ENCODE data around the gene BICD1. TPM values are rescaled to one million over a fixed set of nuclear protein-coding genes. Genes with fewer than 3 reads are reported as not detected.
A peak's percentile ranks its signal among the peaks of the same experiment; 100 is the strongest.

BICD1 gene
- 1 to 10 TPM; 1.7 to 2.0 TPM for polyA plus RNA-seq

- Histone ChIP-seq H3K4me1 (ENCODE audit: control insufficient read depth in 2 of 2, insufficient read depth in 2 of 2, low read length in 1 of 2) (peaks cover 0 to 3% of the 10 kb centered on the region in 2 donors), H3K36me3 (ENCODE audit: control insufficient read depth in 2 of 2, insufficient read depth in 2 of 2, low read length in 1 of 2) (no peaks in the 10 kb centered on the region), H3K9me3 (ENCODE audit: control insufficient read depth in 2 of 2, insufficient read depth in 1 of 2, low read depth in 1 of 2, low read length in 1 of 2) (no peaks in the 10 kb centered on the region), H3K4me3 (ENCODE audit: low read depth in 1 of 2, low read length in 2 of 2) (peak within 1 kb of the TSS; percentile 68 to 80), H3K27me3 (ENCODE audit: control insufficient read depth in 1 of 2, insufficient read depth in 2 of 2, low read length in 2 of 2) (no peaks in the 10 kb centered on the region), H3K27ac (ENCODE audit: low read depth in 2 of 2, low read length in 1 of 2) (peak within 1 kb of the TSS; percentile 72 to 83)
- 0% methylated on average over 68 to 96 of the region's 96 CpGs for WGBS, 2 donors
These were observed at the start of gene BICD1 for GRCh38 chr12:32106517-32107358. Gene BICD1 (plus strand): TSS chr12:32106847. CDS start chr12:32107332, 485 bp downstream.

DNA sequence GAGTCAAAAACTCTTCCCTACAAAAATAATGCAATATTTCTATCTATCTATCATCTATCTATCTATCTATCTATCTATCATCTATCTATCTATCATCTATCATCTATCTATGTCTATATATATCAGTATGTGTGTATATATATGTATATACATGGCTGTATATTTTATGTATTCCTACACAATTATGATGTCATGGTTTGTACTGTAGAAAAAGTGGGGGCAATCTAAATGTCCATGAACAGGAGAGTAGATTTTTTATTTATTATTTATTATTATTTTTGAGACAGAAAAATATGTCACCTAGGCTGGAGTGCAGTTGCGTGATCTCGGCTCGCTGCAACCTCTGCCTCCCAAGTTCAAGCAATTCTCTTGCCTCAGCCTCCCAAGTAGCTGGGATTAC lies 45.6 kb upstream of the BICD1 start:
- Histone ChIP-seq H3K4me1 (ENCODE audit: control insufficient read depth in 2 of 2, insufficient read depth in 2 of 2, low read length in 1 of 2) (no peaks in the 10 kb centered on the region), H3K9me3 (ENCODE audit: control insufficient read depth in 2 of 2, insufficient read depth in 1 of 2, low read depth in 1 of 2, low read length in 1 of 2) (no peaks in the 10 kb centered on the region), H3K36me3 (ENCODE audit: control insufficient read depth in 2 of 2, insufficient read depth in 2 of 2, low read length in 1 of 2) (no peaks in the 10 kb centered on the region), H3K4me3 (ENCODE audit: low read depth in 1 of 2, low read length in 2 of 2) (no peak overlapping the region), H3K27ac (ENCODE audit: low read depth in 2 of 2, low read length in 1 of 2) (no peak overlapping the region), H3K27me3 (ENCODE audit: control insufficient read depth in 1 of 2, insufficient read depth in 2 of 2, low read length in 2 of 2) (no peaks in the 10 kb centered on the region)
- 97 to 99% methylated on average over 3 of the region's 3 CpGs for WGBS, 2 donors

DNA sequence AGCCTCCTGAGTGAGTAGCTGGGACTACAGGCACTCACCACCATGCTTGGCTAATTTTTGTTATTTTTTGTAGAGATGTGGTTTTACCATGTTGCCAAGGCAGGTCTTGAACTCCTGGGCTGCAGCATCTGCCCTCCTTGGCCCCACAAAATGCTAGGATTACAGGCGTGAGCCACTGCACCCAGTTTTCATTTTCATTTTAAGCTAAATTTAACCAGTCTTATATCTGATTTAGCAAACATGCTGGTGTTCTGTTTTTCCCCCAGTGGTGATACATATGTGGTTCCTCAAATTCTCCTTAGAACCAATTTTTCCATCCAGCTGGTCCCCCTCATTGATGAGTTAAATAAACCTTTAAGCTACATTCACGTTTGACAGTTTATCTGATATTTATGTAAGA lies 43.8 kb upstream of the BICD1 start:
- no peak overlapping the region for H3K4me3 ChIP-seq (ENCODE audit: low read depth in 1 of 2, low read length in 2 of 2)
- H3K9me3 ChIP-seq (ENCODE audit: control insufficient read depth in 2 of 2, insufficient read depth in 1 of 2, low read depth in 1 of 2, low read length in 1 of 2) = no peaks in the 10 kb centered on the region
- 43 to 47% methylated on average over 2 of the region's 2 CpGs for WGBS, 2 donors
- no peaks in the 10 kb centered on the region for H3K36me3 ChIP-seq (ENCODE audit: control insufficient read depth in 2 of 2, insufficient read depth in 2 of 2, low read length in 1 of 2)
- no peaks in the 10 kb centered on the region for H3K27me3 ChIP-seq (ENCODE audit: control insufficient read depth in 1 of 2, insufficient read depth in 2 of 2, low read length in 2 of 2)
- no peak overlapping the region for H3K27ac ChIP-seq (ENCODE audit: low read depth in 2 of 2, low read length in 1 of 2)
- no peaks in the 10 kb centered on the region for H3K4me1 ChIP-seq (ENCODE audit: control insufficient read depth in 2 of 2, insufficient read depth in 2 of 2, low read length in 1 of 2)

- WGBS, 2 donors = 93 to 94% methylated on average over 4 of the region's 4 CpGs
- H3K4me3 ChIP-seq (ENCODE audit: low read depth in 1 of 2, low read length in 2 of 2) = no peak overlapping the region
These were observed 42.9 kb upstream of the BICD1 start for GRCh38 chr12:32063796-32064195.

DNA sequence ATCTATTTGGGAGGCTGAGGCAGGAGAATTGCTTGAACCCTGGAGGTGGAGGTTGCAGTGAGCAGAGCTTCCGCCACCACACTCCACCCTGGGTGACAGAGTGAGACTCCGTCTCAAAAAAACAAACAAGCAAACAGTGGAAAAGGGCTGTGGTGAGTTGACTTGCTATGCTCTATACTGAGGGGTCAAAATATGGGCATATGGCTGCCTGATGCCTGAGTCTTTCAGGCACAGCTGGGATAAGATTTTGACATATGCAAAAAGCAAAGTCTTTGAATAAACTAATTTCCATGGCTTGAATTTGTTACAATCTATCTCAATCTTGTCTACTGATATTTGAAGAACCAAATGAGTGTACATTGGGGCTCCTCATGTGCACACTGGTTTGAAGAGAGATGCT lies 40.4 kb upstream of the BICD1 start:
- Histone ChIP-seq H3K27ac (ENCODE audit: low read depth in 2 of 2, low read length in 1 of 2) (no peak overlapping the region), H3K4me1 (ENCODE audit: control insufficient read depth in 2 of 2, insufficient read depth in 2 of 2, low read length in 1 of 2) (no peaks in the 10 kb centered on the region), H3K27me3 (ENCODE audit: control insufficient read depth in 1 of 2, insufficient read depth in 2 of 2, low read length in 2 of 2) (no peaks in the 10 kb centered on the region), H3K4me3 (ENCODE audit: low read depth in 1 of 2, low read length in 2 of 2) (no peak overlapping the region), H3K9me3 (ENCODE audit: control insufficient read depth in 2 of 2, insufficient read depth in 1 of 2, low read depth in 1 of 2, low read length in 1 of 2) (no peaks in the 10 kb centered on the region), H3K36me3 (ENCODE audit: control insufficient read depth in 2 of 2, insufficient read depth in 2 of 2, low read length in 1 of 2) (no peaks in the 10 kb centered on the region)
- WGBS, 2 donors = 96 to 97% methylated on average over 2 of the region's 2 CpGs

More at GRCh38 chr12:32063796-32064195, 42.9 kb upstream of the BICD1 start:
- H3K27ac ChIP-seq (ENCODE audit: low read depth in 2 of 2, low read length in 1 of 2) = no peak overlapping the region
- no peaks in the 10 kb centered on the region for H3K4me1 ChIP-seq (ENCODE audit: control insufficient read depth in 2 of 2, insufficient read depth in 2 of 2, low read length in 1 of 2)
- H3K27me3 ChIP-seq (ENCODE audit: control insufficient read depth in 1 of 2, insufficient read depth in 2 of 2, low read length in 2 of 2) = no peaks in the 10 kb centered on the region
- H3K9me3 ChIP-seq (ENCODE audit: control insufficient read depth in 2 of 2, insufficient read depth in 1 of 2, low read depth in 1 of 2, low read length in 1 of 2) = no peaks in the 10 kb centered on the region
- H3K36me3 ChIP-seq (ENCODE audit: control insufficient read depth in 2 of 2, insufficient read depth in 2 of 2, low read length in 1 of 2) = no peaks in the 10 kb centered on the region

GRCh38 chr12:32069071-32069470 lies 37.6 kb upstream of the BICD1 start:
- Histone ChIP-seq H3K27me3 (ENCODE audit: control insufficient read depth in 1 of 2, insufficient read depth in 2 of 2, low read length in 2 of 2) (no peaks in the 10 kb centered on the region), H3K9me3 (ENCODE audit: control insufficient read depth in 2 of 2, insufficient read depth in 1 of 2, low read depth in 1 of 2, low read length in 1 of 2) (no peaks in the 10 kb centered on the region), H3K27ac (ENCODE audit: low read depth in 2 of 2, low read length in 1 of 2) (no peak overlapping the region), H3K4me1 (ENCODE audit: control insufficient read depth in 2 of 2, insufficient read depth in 2 of 2, low read length in 1 of 2) (no peaks in the 10 kb centered on the region), H3K36me3 (ENCODE audit: control insufficient read depth in 2 of 2, insufficient read depth in 2 of 2, low read length in 1 of 2) (no peaks in the 10 kb centered on the region), H3K4me3 (ENCODE audit: low read depth in 1 of 2, low read length in 2 of 2) (no peak overlapping the region)
- WGBS, 2 donors = 66 to 81% methylated on average over 3 of the region's 3 CpGs

- Histone ChIP-seq H3K4me1 (ENCODE audit: control insufficient read depth in 2 of 2, insufficient read depth in 2 of 2, low read length in 1 of 2) (no peaks in the 10 kb centered on the region), H3K36me3 (ENCODE audit: control insufficient read depth in 2 of 2, insufficient read depth in 2 of 2, low read length in 1 of 2) (no peaks in the 10 kb centered on the region), H3K9me3 (ENCODE audit: control insufficient read depth in 2 of 2, insufficient read depth in 1 of 2, low read depth in 1 of 2, low read length in 1 of 2) (no peaks in the 10 kb centered on the region), H3K4me3 (ENCODE audit: low read depth in 1 of 2, low read length in 2 of 2) (no peak overlapping the region), H3K27me3 (ENCODE audit: control insufficient read depth in 1 of 2, insufficient read depth in 2 of 2, low read length in 2 of 2) (no peaks in the 10 kb centered on the region), H3K27ac (ENCODE audit: low read depth in 2 of 2, low read length in 1 of 2) (no peak overlapping the region)
- WGBS, 2 donors = 91 to 93% methylated on average over 5 of the region's 5 CpGs
These were observed 36.9 kb upstream of the BICD1 start for GRCh38 chr12:32069731-32070130.

- H3K27ac ChIP-seq (ENCODE audit: low read depth in 2 of 2, low read length in 1 of 2) = no peak overlapping the region
- no peaks in the 10 kb centered on the region for H3K9me3 ChIP-seq (ENCODE audit: control insufficient read depth in 2 of 2, insufficient read depth in 1 of 2, low read depth in 1 of 2, low read length in 1 of 2)
- no peak overlapping the region for H3K4me3 ChIP-seq (ENCODE audit: low read depth in 1 of 2, low read length in 2 of 2)
- no peaks in the 10 kb centered on the region for H3K27me3 ChIP-seq (ENCODE audit: control insufficient read depth in 1 of 2, insufficient read depth in 2 of 2, low read length in 2 of 2)
- H3K36me3 ChIP-seq (ENCODE audit: control insufficient read depth in 2 of 2, insufficient read depth in 2 of 2, low read length in 1 of 2) = no peaks in the 10 kb centered on the region
- WGBS, 2 donors = 68 to 91% methylated on average over 1 of the region's 1 CpG
- no peaks in the 10 kb centered on the region for H3K4me1 ChIP-seq (ENCODE audit: control insufficient read depth in 2 of 2, insufficient read depth in 2 of 2, low read length in 1 of 2)
These were observed 36.3 kb upstream of the BICD1 start for GRCh38 chr12:32070370-32070769.

- no peak overlapping the region for H3K27ac ChIP-seq (ENCODE audit: low read depth in 2 of 2, low read length in 1 of 2)
- 79 to 86% methylated on average over 6 of the region's 6 CpGs for WGBS, 2 donors
- H3K4me1 ChIP-seq (ENCODE audit: control insufficient read depth in 2 of 2, insufficient read depth in 2 of 2, low read length in 1 of 2) = no peaks in the 10 kb centered on the region
- no peak overlapping the region for H3K4me3 ChIP-seq (ENCODE audit: low read depth in 1 of 2, low read length in 2 of 2)
- H3K9me3 ChIP-seq (ENCODE audit: control insufficient read depth in 2 of 2, insufficient read depth in 1 of 2, low read depth in 1 of 2, low read length in 1 of 2) = no peaks in the 10 kb centered on the region
- H3K36me3 ChIP-seq (ENCODE audit: control insufficient read depth in 2 of 2, insufficient read depth in 2 of 2, low read length in 1 of 2) = no peaks in the 10 kb centered on the region
- H3K27me3 ChIP-seq (ENCODE audit: control insufficient read depth in 1 of 2, insufficient read depth in 2 of 2, low read length in 2 of 2) = no peaks in the 10 kb centered on the region
These were observed 34.5 kb upstream of the BICD1 start for GRCh38 chr12:32072102-32072501.

GRCh38 chr12:32074432-32074831 lies 32.2 kb upstream of the BICD1 start:
- Histone ChIP-seq H3K9me3 (ENCODE audit: control insufficient read depth in 2 of 2, insufficient read depth in 1 of 2, low read depth in 1 of 2, low read length in 1 of 2) (no peaks in the 10 kb centered on the region), H3K27ac (ENCODE audit: low read depth in 2 of 2, low read length in 1 of 2) (no peak overlapping the region), H3K4me1 (ENCODE audit: control insufficient read depth in 2 of 2, insufficient read depth in 2 of 2, low read length in 1 of 2) (no peaks in the 10 kb centered on the region), H3K4me3 (ENCODE audit: low read depth in 1 of 2, low read length in 2 of 2) (no peak overlapping the region), H3K27me3 (ENCODE audit: control insufficient read depth in 1 of 2, insufficient read depth in 2 of 2, low read length in 2 of 2) (no peaks in the 10 kb centered on the region), H3K36me3 (ENCODE audit: control insufficient read depth in 2 of 2, insufficient read depth in 2 of 2, low read length in 1 of 2) (no peaks in the 10 kb centered on the region)
